Transverse colon (tissue), 4 donors: ENCODE results near the gene DIP2B. TPM values are rescaled to one million over a fixed set of nuclear protein-coding genes. Genes with fewer than 3 reads are reported as not detected.

ENCODE experiments used
- DNase-seq: peaks from one replicate; pipeline ENCODE4 v3.0.0-alpha.2; 2019
- H3K27ac ChIP-seq, 4 donors: fragments of 200-600 bp; sonication (generic); 2 replicates each; pipeline ENCODE4 v1.5.1; 2016 to 2018; ENCODE audit warnings: inconsistent platforms in 4 of 4
- H3K27me3 ChIP-seq: fragments of 200-600 bp; sonication (generic); 2 replicates; pipeline ENCODE4 v1.5.1; 2017; ENCODE audit warnings: inconsistent platforms
- H3K36me3 ChIP-seq, 4 donors: fragments of 200-600 bp; sonication (generic); 2 replicates each; pipeline ENCODE4 v1.5.1; 2017 to 2019; ENCODE audit warnings: inconsistent platforms in 4 of 4
- H3K4me1 ChIP-seq, 4 donors: fragments of 200-600 bp; sonication (generic); 2 replicates each; pipeline ENCODE4 v1.5.1; 2017 to 2020; ENCODE audit warnings: inconsistent platforms in 4 of 4
- H3K4me3 ChIP-seq, 4 donors: fragments of 200-600 bp; sonication (generic); 1 replicate in 1 of 4; 2 replicates in 3 of 4; pipeline versions ENCODE4 v1.5.1 to v1.6.1; 2017 to 2019; ENCODE audit warnings: inconsistent platforms in 4 of 4
- H3K9me3 ChIP-seq, 2 donors: fragments of 200-600 bp; sonication (generic); 2 replicates each; pipeline ENCODE4 v1.5.1; 2017 to 2019; ENCODE audit warnings: inconsistent platforms in 2 of 2
- EP300 ChIP-seq: sonication (generic); formaldehyde crosslinking; IDR thresholded peaks from one replicate; pipeline ENCODE4 v1.6.1; 2017; ENCODE audit warnings: antibody characterized with exemption, low read depth
- POLR2A ChIP-seq: fragments of 450-650 bp; IDR thresholded peaks from one replicate; pipeline ENCODE4 v1.6.1; 2016; ENCODE audit warnings: antibody characterized with exemption, mild to moderate bottlenecking, moderate library complexity
- POLR2AphosphoS5 ChIP-seq, 3 donors: sonication (generic); formaldehyde crosslinking; IDR thresholded peaks; one replicate each; pipeline ENCODE4 v1.6.1; 2016; ENCODE audit warnings: antibody characterized with exemption in 3 of 3
- WGBS, 2 donors: methylation state at CpG; one replicate each; pipeline ENCODE4 v1.1.5; 2018; ENCODE audit warnings: low coverage in 1 of 2; 5-methylcytosine and 5-hydroxymethylcytosine counted together
- in situ Hi-C, 4 donors: fragments of 200-750 bp; cut with MboI; loops; one replicate each; pipeline versions ENCODE4 v1.15.0 to v1.15.1; 2017; ENCODE audit warnings: low sequenced_read_pairs in 3 of 4, low pct_ligation_motif_present in 1 of 4, low pct_unique_long_range_greater_than_20kb in 1 of 4
- intact Hi-C: fragments of 100-400 bp; cut with DNase I; formaldehyde crosslinking; loops from one replicate; pipeline ENCODE4 v1.15.1; 2023; ENCODE audit warnings: low total_unique reads
- total RNA-seq, 4 donors: library from RNA; depleted of rRNA; stranded (reverse); fragments of >200 nt; gene quantifications; one replicate each; pipeline ENCODE4 v1.1.0, GENCODE V29; 2016
- TF ChIP-seq, protein P1 (sequence below), 5 experiments: fragments of 200-600 bp in 3 of 5; fragments of 450-650 bp in 2 of 5; sonication (generic) in 3 of 5; IDR thresholded peaks; 1 replicate in 2 of 5; 2 replicates in 3 of 5; pipeline ENCODE4 v1.5.1; 2016 to 2017; ENCODE audit warnings: antibody characterized with exemption in 5 of 5, inconsistent platforms in 3 of 5, mild to moderate bottlenecking in 2 of 5, moderate library complexity in 1 of 5

Gene DIP2B
- total RNA-seq, 4 donors from 2014 or later = 40.0 to 129 (median 57.9) TPM

- no peak for DNase-seq
- no peak overlapping the region for H3K27ac ChIP-seq
- H3K4me3 ChIP-seq = no peak overlapping the region
- H3K9me3 ChIP-seq = no peaks in the 10 kb centered on the region
- H3K4me1 ChIP-seq = peaks cover 0 to 22% (median 9%) of the 10 kb centered on the region in 4 donors
- WGBS, 2 donors = 36 to 52% methylated on average over 1 of the region's 1 CpG
- in situ Hi-C loops (no loop called here), intact Hi-C loops (no loop called here)
- TF ChIP-seq POLR2AphosphoS5 (IDR thresholded peaks at IDR 0.05) (no peak), EP300 (no peak), POLR2A (no peak)
- H3K27me3 ChIP-seq = no peaks in the 10 kb centered on the region
- H3K36me3 ChIP-seq = peaks cover 0 to 4% (median 2%) of the 10 kb centered on the region in 4 donors
These were observed 161.2 kb downstream of the DIP2B start for GRCh38 chr12:50666023-50666422.

DNA sequence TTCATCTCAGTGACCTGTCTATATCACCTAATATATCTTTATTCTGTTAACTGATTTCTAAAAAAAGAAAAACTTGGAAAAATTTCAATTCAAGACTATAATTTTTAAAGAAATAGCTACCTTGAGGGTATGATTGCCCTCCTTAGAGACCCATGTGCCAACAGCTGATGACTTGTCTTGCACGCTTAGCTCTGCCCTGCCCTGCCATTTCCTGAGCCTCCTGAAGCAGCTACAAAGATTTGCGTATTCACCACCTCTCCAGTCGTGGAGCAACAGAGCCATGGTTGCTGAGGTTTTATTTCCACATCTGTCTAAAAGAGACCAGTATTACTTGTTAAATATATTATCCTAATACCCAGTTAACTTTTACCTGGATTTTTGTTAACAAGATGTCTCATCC lies 167.4 kb downstream of the DIP2B start:
- intact Hi-C loops = no loop called here
- in situ Hi-C loops = no loop called here

GRCh38 chr12:50676756-50677155 lies 172.0 kb downstream of the DIP2B start:
- in situ Hi-C loops = no loop called here
- peaks cover 0 to 52% (median 13%) of the 10 kb centered on the region in 4 donors for H3K36me3 ChIP-seq
- WGBS, 2 donors = 86 to 92% methylated on average over 4 of the region's 4 CpGs
- H3K4me1 ChIP-seq = no peaks in the 10 kb centered on the region
- H3K27ac ChIP-seq = no peak overlapping the region
- H3K27me3 ChIP-seq = no peaks in the 10 kb centered on the region
- H3K9me3 ChIP-seq = no peaks in the 10 kb centered on the region
- intact Hi-C loops = no loop called here
- TF ChIP-seq, protein P1, sequence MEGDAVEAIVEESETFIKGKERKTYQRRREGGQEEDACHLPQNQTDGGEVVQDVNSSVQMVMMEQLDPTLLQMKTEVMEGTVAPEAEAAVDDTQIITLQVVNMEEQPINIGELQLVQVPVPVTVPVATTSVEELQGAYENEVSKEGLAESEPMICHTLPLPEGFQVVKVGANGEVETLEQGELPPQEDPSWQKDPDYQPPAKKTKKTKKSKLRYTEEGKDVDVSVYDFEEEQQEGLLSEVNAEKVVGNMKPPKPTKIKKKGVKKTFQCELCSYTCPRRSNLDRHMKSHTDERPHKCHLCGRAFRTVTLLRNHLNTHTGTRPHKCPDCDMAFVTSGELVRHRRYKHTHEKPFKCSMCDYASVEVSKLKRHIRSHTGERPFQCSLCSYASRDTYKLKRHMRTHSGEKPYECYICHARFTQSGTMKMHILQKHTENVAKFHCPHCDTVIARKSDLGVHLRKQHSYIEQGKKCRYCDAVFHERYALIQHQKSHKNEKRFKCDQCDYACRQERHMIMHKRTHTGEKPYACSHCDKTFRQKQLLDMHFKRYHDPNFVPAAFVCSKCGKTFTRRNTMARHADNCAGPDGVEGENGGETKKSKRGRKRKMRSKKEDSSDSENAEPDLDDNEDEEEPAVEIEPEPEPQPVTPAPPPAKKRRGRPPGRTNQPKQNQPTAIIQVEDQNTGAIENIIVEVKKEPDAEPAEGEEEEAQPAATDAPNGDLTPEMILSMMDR (IDR thresholded peaks at IDR 0.05) = no peak
- no peak for TF ChIP-seq POLR2AphosphoS5 (IDR thresholded peaks at IDR 0.05)
- no peak for TF ChIP-seq POLR2A
- H3K4me3 ChIP-seq = no peak overlapping the region
- DNase-seq = no peak

More for the DNA sequence above, 167.4 kb downstream of the DIP2B start:
- H3K4me3 ChIP-seq = no peak overlapping the region
- no peaks in the 10 kb centered on the region for H3K27me3 ChIP-seq
- TF ChIP-seq EP300 (no peak), POLR2A (no peak), POLR2AphosphoS5 (IDR thresholded peaks at IDR 0.05) (no peak)
- TF ChIP-seq, protein P1 (IDR thresholded peaks at IDR 0.05) = no peak
- DNase-seq = no peak
- 74 to 84% methylated on average over 3 of the region's 3 CpGs for WGBS, 2 donors
- H3K4me1 ChIP-seq = no peaks in the 10 kb centered on the region
- peaks cover 0 to 33% (median 12%) of the 10 kb centered on the region in 4 donors for H3K36me3 ChIP-seq
- no peak overlapping the region for H3K27ac ChIP-seq
- no peaks in the 10 kb centered on the region for H3K9me3 ChIP-seq

DNA sequence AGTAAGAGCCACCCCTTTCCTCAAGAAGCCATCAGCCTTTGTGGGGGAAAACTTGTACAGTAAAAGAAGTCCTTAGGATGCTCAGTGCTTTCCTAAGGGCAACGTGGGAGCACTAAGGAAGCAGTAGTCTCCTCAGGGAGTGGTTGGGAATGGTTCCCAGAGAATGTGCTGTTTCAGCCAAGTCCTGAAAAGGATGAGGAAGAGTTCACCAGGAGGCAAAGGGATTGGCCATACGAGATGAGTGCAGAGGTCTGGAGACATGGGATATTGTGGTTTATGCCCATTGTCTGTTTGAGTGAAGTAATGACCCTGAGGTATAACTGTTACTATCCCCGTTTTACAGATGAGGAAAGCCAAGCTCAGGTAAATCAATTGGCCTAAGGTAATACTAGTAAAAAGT lies 173.1 kb downstream of the DIP2B start:
- H3K27me3 ChIP-seq = no peaks in the 10 kb centered on the region
- H3K36me3 ChIP-seq = peaks cover 0 to 60% (median 13%) of the 10 kb centered on the region in 4 donors
- DNase-seq = no peak
- 55% methylated on average over 2 to 3 of the region's 3 CpGs for WGBS, 2 donors
- TF ChIP-seq POLR2A (no peak), POLR2AphosphoS5 (IDR thresholded peaks at IDR 0.05) (no peak), EP300 (no peak)
- TF ChIP-seq, protein P1 (IDR thresholded peaks at IDR 0.05) = no peak
- intact Hi-C loops = no loop called here
- in situ Hi-C loops = no loop called here
- H3K4me3 ChIP-seq = no peak overlapping the region
- H3K4me1 ChIP-seq = no peaks in the 10 kb centered on the region
- H3K27ac ChIP-seq = no peak overlapping the region
- no peaks in the 10 kb centered on the region for H3K9me3 ChIP-seq
